Measurements from ENCODE around the gene C1QTNF8.

C1QTNF8 gene

GRCh38 chr16:1126586-1126985, 30.5 kb upstream of the C1QTNF8 start:
- DNase-seq = no peak

DNA sequence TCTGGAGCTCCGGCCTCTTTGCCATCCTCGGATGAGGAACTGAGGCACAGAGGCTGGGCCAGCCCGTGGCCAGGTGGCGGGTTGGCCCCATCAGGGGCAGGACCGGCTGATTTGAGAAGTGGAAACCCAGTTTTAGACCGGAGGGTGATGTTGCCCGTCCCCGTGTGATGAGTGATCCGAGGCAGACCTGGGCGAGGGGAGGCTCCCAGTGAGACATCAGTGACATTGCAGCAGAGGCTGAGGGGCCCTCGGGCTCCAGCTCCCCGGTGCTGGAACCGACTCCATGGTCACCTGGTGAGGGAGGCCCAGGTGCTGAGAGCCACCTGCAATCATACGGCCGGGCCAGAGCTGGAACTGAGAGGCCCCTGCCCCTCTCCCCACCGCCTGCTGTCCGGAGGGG, 30.0 kb upstream of the C1QTNF8 start:
- DNase-seq = no peak

DNA sequence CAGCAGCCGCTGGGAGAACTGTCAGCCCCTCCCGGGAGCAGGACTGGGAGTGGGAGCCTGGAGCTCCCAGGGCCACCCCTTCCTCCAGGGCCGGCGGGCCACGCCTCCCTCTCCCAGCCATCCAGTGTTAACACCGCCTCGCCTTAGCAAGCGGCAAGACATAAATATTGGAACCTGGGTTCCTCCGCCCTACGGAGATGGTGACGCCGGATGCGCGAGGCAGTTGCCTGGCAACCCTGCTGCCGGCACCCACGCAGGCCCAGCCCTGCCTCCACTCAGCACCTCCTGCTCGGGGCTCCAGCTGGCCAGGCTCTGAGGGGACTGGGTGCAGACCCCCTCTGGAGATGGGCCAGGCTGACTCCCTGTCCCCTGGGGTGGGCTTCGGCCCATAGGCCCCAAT, 29.4 kb upstream of the C1QTNF8 start:
- DNase-seq = peak; percentile 34

DNA sequence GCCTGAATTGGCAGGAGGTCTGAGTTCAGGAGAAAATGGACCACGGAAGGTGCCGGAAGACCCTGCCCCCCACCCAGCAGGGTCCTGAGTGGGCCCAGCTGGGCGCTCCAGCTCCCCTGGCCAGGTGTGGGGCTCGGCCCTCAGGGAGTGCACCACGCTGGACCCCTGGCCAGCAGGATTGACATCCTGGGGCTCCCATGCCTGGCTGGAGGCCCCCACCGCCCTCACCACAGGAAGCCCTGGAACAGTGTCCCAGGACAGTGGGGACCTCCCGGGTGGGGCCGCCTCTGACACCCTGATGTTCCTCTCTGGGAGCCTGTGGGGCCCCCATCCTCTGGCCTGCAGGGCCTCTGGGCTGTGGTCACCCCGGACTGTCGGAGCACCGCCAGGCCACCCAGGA, 28.8 kb upstream of the C1QTNF8 start:
- DNase-seq = no peak

DNA sequence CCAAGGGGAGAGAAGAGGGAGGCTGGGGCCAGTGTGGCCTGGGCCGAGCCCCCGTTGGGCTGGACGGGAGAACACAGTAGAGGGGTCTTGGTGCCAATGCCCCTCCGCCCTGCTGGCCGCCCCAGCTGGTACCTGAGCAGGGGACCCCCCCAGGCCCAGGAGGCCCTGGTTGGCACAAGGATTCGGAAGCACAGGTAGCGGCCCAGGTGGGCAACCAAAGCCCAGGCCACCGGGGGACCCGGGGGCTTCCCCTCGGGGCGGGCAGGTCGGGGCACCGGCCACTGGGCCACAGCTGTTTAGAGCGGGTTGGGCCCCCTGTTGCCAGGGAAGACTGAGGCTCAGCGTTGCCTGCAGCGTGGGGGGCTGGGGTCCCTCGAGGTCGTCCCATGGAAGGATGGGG, 28.2 kb upstream of the C1QTNF8 start:
- no peak for DNase-seq

DNA sequence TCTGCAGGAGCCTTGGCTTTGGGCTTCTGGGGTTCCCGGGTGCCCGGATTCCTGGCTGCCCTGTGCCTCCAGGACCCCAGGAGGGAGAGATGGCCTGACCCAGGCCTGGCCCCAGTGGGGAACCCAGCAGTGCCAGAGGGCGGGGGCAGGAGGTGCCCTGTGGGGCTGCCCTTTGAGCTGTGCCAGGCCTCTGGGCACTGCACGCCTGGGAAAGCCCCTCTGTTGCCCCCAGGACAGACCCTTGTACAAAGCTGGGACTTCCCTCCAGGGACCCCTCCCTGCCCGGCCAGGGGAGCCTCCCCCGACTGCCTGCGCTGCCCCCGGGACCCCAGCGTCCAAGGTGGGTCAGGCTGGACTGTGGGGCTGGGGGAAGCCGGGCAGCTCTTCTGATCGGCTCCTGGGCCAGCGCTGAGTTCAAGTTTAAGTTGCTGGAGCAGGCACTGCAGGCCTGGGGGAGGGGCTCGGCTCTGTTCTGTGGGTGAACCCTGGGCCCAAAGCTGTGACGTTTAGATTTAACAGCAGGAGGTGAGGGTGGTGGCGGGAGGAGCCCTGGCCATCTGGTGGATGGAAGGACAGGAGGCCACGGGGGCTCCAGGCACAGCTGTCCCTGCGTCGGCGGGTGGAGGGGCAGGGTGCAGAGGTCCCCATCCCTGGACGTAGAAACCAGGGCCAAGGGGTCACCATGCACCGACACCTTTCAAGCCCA, 27.6 kb upstream of the C1QTNF8 start:
- DNase-seq = no peak

- no peak for DNase-seq
These were observed 26.3 kb upstream of the C1QTNF8 start for GRCh38 chr16:1122398-1122765.

GRCh38 chr16:1121601-1122397, 25.8 kb upstream of the C1QTNF8 start:
- no peak for DNase-seq

GRCh38 chr16:1121009-1121408, 25.0 kb upstream of the C1QTNF8 start:
- no peak for DNase-seq

DNA sequence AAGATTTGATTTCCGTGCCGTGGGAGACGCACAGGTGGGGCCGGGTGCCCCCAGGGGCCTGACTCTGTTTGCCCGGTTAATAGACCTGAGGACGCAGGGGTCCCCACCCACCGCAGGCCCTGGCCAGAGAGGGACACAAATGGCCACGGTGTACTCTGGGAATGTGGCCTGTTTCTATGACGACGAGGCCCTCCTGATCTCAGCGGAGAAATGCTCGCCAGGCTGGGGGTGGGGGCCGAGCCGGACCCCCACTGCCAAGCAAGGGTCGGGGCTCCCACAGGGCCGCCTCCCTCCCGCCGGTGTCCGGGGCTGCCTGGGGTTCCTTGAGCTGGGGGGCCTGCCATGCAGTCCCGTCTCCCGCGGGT, 24.5 kb upstream of the C1QTNF8 start:
- no peak for DNase-seq

GRCh38 chr16:1119766-1120576, 23.9 kb upstream of the C1QTNF8 start:
- no peak for DNase-seq

GRCh38 chr16:1119129-1119528, 23.1 kb upstream of the C1QTNF8 start:
- DNase-seq = no peak

DNA sequence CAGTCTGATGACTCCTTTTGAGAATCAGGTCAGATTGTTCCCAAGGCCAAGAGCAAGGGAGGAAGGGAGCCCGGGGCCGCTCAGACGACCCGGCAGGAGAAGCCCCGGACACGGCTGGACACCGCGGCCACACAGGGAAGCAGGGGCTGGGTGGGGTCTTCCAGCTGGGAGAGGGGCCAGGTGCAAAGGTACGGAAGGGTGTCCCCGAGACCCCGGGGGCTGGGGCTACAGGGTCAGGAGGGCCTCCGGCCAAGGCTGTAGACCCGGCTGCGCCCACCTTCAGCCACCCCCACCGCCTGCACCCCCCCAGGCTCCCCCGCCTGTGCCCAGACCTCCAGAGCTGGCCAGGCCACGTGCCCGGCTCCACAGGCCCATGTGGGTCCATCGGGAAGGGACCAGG, 21.9 kb upstream of the C1QTNF8 start:
- no peak for DNase-seq

DNA sequence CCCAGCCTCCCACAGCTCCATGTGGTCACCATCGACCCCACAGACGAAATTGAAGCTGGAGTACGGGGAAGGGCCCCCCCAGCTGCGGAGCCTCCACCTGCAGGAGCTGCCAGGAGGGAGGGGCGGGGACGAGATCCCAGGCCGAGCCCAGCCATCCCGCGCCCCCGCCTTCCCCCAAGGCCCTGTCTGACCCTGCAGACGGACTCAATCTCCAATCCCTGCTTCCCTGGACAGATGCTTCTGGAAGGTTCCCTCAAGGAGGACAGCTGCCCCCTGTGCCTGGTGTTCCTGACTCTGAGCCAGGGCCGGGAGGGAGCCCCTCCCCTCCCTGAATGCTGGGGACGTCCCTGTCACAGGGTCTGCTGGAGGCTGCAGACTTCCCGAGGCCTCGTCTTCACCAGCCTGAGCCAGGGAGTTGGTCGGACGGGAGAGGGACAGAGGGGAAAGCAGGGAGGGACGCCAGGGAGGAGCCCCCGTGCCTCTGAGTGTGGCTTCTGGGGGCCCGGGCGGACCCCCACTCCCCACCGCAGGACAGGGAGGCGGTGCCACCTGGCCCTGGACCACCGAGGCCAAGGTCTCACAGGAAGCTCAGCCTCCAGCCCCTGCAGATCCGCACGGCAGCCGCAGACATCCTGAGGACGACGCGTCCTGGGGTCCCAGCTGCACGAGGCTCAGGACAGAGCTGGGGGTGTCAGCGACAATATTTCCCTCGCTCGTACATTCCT, 21.3 kb upstream of the C1QTNF8 start:
- no peak for DNase-seq

- no peak for DNase-seq
These were observed 20.6 kb upstream of the C1QTNF8 start for GRCh38 chr16:1116693-1117077.

GRCh38 chr16:1113889-1114526, 18.0 kb upstream of the C1QTNF8 start:
- no peak for DNase-seq

- DNase-seq = no peak
These were observed 17.4 kb upstream of the C1QTNF8 start for GRCh38 chr16:1113489-1113888.

GRCh38 chr16:1112506-1113184, 16.6 kb upstream of the C1QTNF8 start:
- DNase-seq = no peak

- DNase-seq = no peak
These were observed 13.6 kb upstream of the C1QTNF8 start for GRCh38 chr16:1109648-1110047.

DNA sequence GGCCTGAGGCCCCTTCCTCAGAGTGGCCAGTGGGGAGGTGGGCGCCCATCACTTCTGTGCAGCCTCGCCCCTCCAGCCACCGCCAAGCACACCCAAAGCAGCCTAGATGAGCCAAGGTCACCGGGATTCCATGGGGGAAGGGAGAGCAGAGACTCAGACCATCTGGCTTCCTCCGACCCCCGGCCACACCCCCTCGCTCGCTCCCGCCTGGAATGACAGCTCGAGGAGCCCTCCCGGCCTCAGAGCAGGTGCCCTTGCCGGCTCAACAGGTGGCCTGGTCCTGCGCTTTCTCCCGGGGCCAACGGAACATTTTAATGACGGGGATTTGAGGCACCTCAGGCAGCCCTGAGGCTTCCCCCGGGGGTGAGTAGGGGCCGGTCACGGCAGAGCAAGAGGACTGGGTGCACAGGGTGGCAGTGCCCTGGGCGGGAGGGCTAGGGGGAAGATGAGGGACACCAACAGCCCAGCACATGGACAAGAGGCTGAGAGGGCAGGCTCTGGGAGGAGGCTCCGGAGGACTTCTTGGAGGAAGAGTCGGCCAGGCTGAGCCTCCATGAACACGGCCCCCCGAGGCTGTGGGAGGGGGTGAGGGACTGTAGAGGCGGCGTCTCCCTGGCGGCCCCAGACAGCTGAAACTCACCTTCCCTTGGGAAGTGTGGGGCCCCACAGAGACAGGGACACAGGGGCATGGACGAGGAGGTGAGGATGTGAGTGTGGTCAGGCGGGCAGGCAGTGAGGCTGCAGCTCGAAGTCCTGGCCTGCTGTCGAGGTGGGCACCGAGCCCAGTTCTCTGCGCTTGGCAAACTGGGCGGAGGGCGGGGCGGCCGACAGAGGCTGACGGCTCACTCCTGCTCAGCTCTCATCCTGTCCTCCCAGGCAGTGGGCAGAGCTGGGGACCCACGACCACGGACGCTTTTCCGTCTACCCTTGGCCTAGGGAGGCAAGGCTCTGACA, 12.5 kb upstream of the C1QTNF8 start:
- DNase-seq = no peak

DNA sequence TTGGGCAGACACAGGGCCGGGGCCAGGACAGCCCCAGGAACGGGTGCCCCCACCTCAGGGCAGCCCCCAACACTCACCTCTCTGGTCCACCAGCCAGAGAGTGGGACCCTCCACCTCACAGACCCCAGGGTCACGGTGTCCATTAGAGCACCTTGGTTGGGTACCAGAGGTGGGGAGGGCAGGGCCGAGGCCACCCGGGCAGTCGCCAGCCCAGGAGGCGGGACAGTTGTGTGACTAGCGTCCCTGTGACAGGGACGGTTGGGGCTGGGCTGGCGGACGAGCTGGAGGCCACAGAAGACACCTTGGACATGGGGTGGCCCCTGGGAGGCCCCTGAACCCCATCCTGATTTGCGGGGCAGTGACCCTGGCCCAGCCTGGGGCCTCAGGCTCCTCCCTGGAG, 11.7 kb upstream of the C1QTNF8 start:
- no peak for DNase-seq
